Calu3 (cell line): ENCODE results near the gene C5AR2. TPM values are rescaled to one million over a fixed set of nuclear protein-coding genes. Genes with fewer than 3 reads are reported as not detected.

Experiments used
- BruUV-seq: library from RNA; stranded (reverse); fragments of 400-500 nt; replicated peaks from 2 replicates; lab custom pipeline; 2021; lab: Mats Ljungman, UMichigan
- CTCF ChIA-PET: fragments of 300-600 bp; sonication (Branson Sonifier 250); formaldehyde crosslinking; loops from one replicate; lab custom pipeline; 2022; ENCODE audit warnings: antibody characterized with exemption; lab: Charles Lee
- DNase-seq: peaks from one replicate; pipeline ENCODE4 v3.0.0; 2022
- H3K27ac Mint-ChIP-seq: one replicate; pipeline ENCODE4 v1.8.0; 2022; ENCODE audit warnings: mixed read lengths; ENCODE audit not compliant: unreplicated experiment
- H3K27me3 Mint-ChIP-seq: one replicate; pipeline ENCODE4 v1.8.0; 2022; ENCODE audit warnings: mixed read lengths; ENCODE audit not compliant: unreplicated experiment
- H3K36me3 Mint-ChIP-seq: one replicate; pipeline ENCODE4 v1.8.0; 2022; ENCODE audit warnings: mild to moderate bottlenecking, moderate library complexity, mixed read lengths; ENCODE audit not compliant: insufficient read depth, unreplicated experiment
- H3K4me1 Mint-ChIP-seq: one replicate; pipeline ENCODE4 v1.8.0; 2022; ENCODE audit warnings: mild to moderate bottlenecking, low read depth, mixed read lengths; ENCODE audit not compliant: unreplicated experiment
- H3K4me3 Mint-ChIP-seq: one replicate; pipeline ENCODE4 v1.8.0; 2022; ENCODE audit warnings: mild to moderate bottlenecking, low read depth, moderate library complexity, mixed read lengths; ENCODE audit not compliant: unreplicated experiment
- H3K9me3 Mint-ChIP-seq: one replicate; pipeline ENCODE4 v1.8.0; 2022; ENCODE audit warnings: low read depth, mixed read lengths; ENCODE audit not compliant: unreplicated experiment
- CTCF ChIP-seq: fragments of 200-600 bp; IDR thresholded peaks from one replicate; pipeline ENCODE4 v1.8.0; 2022; ENCODE audit warnings: antibody characterized with exemption; ENCODE audit not compliant: unreplicated experiment
- intact Hi-C: fragments of 100-400 bp; cut with micrococcal nuclease; formaldehyde crosslinking; loops from one replicate; pipeline ENCODE4 v1.10.0; 2022; ENCODE audit not compliant: unreplicated experiment
- total RNA-seq: library from RNA; stranded (reverse); gene quantifications from 2 replicates; pipeline ENCODE4 v1.2.3, GENCODE V29; 2022

C5AR2 gene
- total RNA-seq, 1 experiment from 2014 or later: 0.31 TPM

GRCh38 chr19:47319923-47320871 lies 11.8 kb upstream of the C5AR2 start:
- no peak for TF ChIP-seq CTCF
- no TSS peak for BruUV-seq
- DNase-seq: no peak
- CTCF ChIA-PET: no interaction called here
- H3K27me3 Mint-ChIP-seq: peaks cover 54% of the 10 kb centered on the region
- no peak overlapping the region for H3K4me3 Mint-ChIP-seq
- H3K36me3 Mint-ChIP-seq: peaks cover 13% of the 10 kb centered on the region
- peaks cover 15% of the 10 kb centered on the region for H3K4me1 Mint-ChIP-seq
- H3K27ac Mint-ChIP-seq: no peak overlapping the region
- intact Hi-C loops: no loop called here
- H3K9me3 Mint-ChIP-seq: no peaks in the 10 kb centered on the region

- no TSS peak for BruUV-seq
- H3K4me3 Mint-ChIP-seq: no peak overlapping the region
- CTCF ChIA-PET: no interaction called here
- H3K4me1 Mint-ChIP-seq: peaks cover under 1% of the 10 kb centered on the region
- no peaks in the 10 kb centered on the region for H3K36me3 Mint-ChIP-seq
- H3K27me3 Mint-ChIP-seq: peaks cover 65% of the 10 kb centered on the region
- intact Hi-C loops: no loop called here
- H3K27ac Mint-ChIP-seq: no peak overlapping the region
- no peaks in the 10 kb centered on the region for H3K9me3 Mint-ChIP-seq
- TF ChIP-seq CTCF: no peak
- DNase-seq: no peak
Observed at GRCh38 chr19:47321630-47322029, 10.3 kb upstream of the C5AR2 start.

- no peak for DNase-seq
- H3K27ac Mint-ChIP-seq: no peak overlapping the region
- intact Hi-C loops: no loop called here
- no peak for TF ChIP-seq CTCF
- peaks cover 65% of the 10 kb centered on the region for H3K27me3 Mint-ChIP-seq
- CTCF ChIA-PET: no interaction called here
- no peaks in the 10 kb centered on the region for H3K4me1 Mint-ChIP-seq
- BruUV-seq: no TSS peak
- peaks cover under 1% of the 10 kb centered on the region for H3K36me3 Mint-ChIP-seq
- no peak overlapping the region for H3K4me3 Mint-ChIP-seq
- no peaks in the 10 kb centered on the region for H3K9me3 Mint-ChIP-seq
Observed at GRCh38 chr19:47322058-47322457, 9.9 kb upstream of the C5AR2 start.

GRCh38 chr19:47323409-47323808 lies 8.6 kb upstream of the C5AR2 start:
- Mint-ChIP-seq H3K4me3 (no peak overlapping the region), H3K27ac (no peak overlapping the region), H3K27me3 (peaks cover 65% of the 10 kb centered on the region), H3K4me1 (no peaks in the 10 kb centered on the region), H3K36me3 (peaks cover 8% of the 10 kb centered on the region), H3K9me3 (no peaks in the 10 kb centered on the region)
- intact Hi-C loops: no loop called here
- CTCF ChIA-PET: no interaction called here
- no TSS peak for BruUV-seq
- DNase-seq: no peak
- no peak for TF ChIP-seq CTCF
